GM21447 (cell line): ENCODE measurements around the gene CTAGE4.
"Not testable (repeated sequence)": the region's sequence is repeated elsewhere in the genome, so short reads cannot be mapped to it uniquely, and the experiment has no call there.

Experiments used
- ATAC-seq: cut with Tn5 transposase; IDR thresholded peaks from one replicate; pipeline ENCODE4 v1.9.1; 2021; ENCODE audit not compliant: unreplicated experiment

Gene CTAGE4

GRCh38 chr7:144217200-144217599 is 33.9 kb downstream of the CTAGE4 start:
- ATAC-seq, result not testable (repeated sequence)

DNA sequence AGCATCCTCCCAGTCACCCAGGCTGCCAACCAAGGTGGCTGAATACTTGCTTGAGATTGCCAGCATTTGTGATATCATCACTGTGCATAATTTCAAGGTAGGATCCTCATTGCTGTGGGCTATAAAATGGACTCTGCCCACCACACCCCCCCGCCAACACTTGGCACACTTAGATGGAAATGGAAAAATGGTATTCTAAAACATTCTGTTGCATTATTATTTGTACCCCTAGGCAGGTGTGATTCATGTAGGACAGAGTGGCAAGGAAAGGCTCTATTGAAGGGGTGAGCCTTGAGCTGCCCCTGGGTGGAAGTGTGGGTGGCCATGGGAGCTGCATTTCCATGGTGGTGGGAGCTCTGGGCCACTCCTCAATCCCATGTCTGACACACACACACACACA is 35.3 kb downstream of the CTAGE4 start:
- ATAC-seq, result not testable (repeated sequence)

- not testable (repeated sequence) for ATAC-seq
Observed at GRCh38 chr7:144219149-144219548, 35.9 kb downstream of the CTAGE4 start.

GRCh38 chr7:144220531-144220930 is 37.3 kb downstream of the CTAGE4 start:
- ATAC-seq, result not testable (repeated sequence)

DNA sequence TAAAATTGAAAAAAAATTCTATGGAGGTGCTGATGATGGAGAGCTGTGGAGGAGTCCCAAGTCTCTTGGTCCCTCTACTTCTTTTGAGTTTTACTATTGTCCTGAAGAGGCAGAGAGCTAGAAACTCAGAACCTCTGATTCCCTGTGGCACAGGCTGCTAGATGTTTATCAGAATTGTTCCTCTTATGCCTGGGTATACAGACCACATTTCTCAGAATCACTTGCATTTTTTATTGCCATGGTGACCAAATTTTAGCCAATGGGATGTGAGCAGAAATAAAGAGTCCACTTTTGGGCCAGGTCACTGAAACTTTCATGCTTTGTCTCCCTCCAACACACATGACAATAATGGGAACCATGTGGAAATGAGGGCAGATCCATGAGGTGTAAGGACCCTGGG is 40.4 kb downstream of the CTAGE4 start:
- ATAC-seq, result not testable (repeated sequence)

- not testable (repeated sequence) for ATAC-seq
Observed at GRCh38 chr7:144226866-144227265, 43.6 kb downstream of the CTAGE4 start.

DNA sequence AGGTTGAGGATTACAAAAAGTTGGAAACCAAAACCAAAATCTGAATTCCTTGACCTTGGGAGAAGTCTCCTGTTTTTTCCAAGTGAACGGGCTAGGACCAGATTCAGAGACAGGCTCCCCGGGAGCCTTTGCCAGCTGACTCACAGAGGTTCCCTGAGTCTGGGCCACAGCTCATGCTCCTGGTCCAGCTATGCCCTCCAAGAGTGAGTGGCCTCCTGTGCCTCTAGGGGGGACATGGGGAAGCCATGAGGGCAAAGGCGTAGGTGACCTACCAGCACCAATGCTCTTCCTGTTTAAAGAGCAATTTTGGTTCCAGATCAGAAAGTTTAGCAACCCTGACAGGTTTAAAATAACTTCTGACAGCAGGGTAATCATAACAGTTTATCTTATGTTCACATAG is 45.5 kb downstream of the CTAGE4 start:
- not testable (repeated sequence) for ATAC-seq

- ATAC-seq, result not testable (repeated sequence)
Observed at GRCh38 chr7:144231027-144231426, 47.8 kb downstream of the CTAGE4 start.

GRCh38 chr7:144233039-144233438 is 49.8 kb downstream of the CTAGE4 start:
- ATAC-seq, result not testable (repeated sequence)
